Medulla oblongata (tissue), 1 donor: ENCODE measurements around the gene VPS18.

ENCODE experiments used
- DNase-seq: peaks from one replicate; pipeline ENCODE4 v3.0.0-alpha.2; 2015; ENCODE audit errors: extremely low spot score

VPS18 gene

DNA sequence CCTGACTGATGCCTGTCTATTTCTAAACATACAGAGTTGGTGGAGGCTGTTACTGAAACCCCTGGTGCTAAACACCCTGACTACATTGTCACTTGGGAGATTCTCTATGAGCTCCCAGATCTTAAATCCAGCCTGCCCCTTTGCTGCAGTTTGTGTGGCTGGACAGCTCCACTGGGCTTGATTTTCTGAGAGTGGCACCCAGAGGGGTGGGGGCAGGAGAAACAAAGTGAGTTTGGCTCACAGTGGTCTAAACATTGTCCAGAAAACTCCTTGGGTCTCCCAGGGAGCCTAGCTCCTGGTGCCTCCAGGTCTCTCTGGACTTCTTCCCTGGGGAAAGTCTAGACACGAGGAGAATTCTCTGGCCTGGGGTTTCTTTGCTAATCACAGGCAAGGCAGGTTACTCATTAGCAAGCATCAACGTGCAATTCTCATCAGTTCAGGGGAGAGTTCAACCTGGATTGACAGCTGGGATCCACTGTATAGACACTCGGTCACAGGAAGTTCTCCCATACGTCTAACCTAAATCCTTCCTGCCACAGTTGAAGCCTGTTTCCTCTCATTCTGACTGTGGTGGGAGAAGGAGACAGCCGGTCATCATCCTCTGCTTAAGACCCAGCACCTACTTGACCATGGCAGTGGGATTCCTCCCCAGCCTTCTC lies 27.8 kb downstream of the VPS18 start:
- DNase-seq, result no peak

DNA sequence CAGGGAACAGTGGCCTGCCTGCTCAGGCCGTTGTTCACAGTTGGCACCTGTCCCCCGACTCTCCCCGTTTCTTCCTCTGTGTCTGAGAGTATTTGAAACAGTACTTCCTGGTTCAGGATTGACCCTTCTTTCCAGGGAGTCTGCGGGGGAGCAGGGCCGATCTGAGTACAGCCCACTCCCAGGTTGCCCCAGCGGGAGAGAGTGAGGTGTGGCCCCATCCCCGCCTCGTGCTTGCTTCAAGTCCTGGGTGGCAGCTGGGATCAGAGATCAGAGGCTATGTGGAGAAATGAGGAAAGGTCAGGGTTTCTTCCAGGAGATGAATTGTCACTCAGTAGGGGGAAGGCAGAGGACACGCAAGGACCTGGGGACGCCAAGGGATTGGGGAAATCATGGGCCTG lies 28.4 kb downstream of the VPS18 start:
- DNase-seq, result no peak

GRCh38 chr15:40923551-40923950 lies 29.3 kb downstream of the VPS18 start:
- no peak for DNase-seq

DNA sequence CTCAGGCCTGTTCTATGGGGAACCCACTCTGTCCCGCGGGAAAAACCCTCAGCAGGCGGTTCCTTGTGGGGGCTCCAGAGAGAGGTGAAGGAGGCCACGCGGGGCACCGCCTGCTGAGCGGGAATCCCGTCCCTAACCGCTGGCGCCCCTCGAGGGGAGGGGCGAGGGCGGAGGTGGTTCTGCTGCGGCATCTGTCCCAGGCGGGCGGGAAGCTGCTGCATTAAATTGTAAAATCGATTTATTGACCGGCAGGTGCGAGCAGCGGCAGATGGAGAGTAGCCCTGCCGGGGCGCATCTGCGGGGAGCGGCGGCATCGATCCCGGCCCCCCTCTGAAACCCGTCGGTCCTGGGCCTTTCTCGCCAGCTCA lies 31.2 kb downstream of the VPS18 start:
- DNase-seq, result no peak

DNA sequence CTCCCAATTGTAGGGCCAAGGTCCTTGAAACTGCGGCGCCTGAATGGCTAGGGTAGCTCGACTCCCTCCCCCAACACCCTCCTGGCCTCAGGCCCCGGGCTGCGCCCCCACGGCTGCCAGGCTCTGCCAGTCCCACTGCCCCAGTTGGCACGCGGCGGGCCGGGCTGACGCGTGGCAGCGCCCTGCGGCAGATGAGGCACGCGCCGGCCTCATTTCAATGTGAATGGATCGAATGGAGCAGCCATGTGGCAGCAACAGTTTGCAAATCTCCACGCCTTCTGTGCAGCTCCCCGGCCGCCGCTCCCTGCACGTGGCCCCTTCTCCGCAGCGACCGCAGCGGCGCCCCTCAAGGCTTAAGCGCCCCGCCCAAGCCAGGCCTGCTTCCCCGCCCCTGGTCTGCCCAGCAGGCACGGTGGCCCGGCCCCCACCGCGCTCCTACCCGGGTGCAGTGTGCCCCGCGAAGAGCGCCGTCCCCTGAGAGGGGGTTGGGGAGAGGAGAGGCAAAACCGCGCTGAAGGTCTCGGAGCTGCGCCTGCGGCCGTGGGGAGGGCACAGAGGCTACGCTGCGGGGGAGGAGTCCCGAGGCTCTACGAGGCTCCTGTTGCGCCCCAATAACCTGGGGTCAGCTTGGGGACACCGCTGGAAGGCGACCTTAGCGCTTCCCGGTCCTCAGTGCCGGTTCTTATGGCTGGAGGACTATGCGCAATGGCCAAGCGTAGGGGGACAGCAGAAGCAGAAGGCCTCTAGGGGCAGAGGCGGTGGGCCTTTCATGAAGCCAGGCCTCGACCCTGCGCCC lies 31.8 kb downstream of the VPS18 start:
- no peak for DNase-seq

GRCh38 chr15:40926659-40927494 lies 32.6 kb downstream of the VPS18 start:
- DNase-seq, result no peak

DNA sequence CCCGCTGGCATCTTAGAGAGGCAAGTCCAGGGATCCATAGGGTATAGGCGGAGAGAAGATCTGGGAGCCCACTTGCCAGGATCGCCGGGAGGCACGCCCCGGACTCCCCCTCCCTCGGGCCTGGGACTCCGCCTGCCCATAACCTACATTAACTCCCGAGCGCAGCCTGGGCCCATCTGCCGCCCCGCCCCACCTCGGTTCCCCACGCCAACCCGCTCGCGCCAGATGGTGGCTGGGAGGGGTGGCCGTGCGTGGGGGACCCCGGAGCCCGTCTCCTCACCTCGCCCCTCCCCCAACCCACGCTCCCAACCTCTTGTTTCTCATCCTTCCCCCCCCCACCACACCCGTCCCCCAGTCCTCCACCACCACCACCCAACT lies 33.2 kb downstream of the VPS18 start:
- no peak for DNase-seq

DNA sequence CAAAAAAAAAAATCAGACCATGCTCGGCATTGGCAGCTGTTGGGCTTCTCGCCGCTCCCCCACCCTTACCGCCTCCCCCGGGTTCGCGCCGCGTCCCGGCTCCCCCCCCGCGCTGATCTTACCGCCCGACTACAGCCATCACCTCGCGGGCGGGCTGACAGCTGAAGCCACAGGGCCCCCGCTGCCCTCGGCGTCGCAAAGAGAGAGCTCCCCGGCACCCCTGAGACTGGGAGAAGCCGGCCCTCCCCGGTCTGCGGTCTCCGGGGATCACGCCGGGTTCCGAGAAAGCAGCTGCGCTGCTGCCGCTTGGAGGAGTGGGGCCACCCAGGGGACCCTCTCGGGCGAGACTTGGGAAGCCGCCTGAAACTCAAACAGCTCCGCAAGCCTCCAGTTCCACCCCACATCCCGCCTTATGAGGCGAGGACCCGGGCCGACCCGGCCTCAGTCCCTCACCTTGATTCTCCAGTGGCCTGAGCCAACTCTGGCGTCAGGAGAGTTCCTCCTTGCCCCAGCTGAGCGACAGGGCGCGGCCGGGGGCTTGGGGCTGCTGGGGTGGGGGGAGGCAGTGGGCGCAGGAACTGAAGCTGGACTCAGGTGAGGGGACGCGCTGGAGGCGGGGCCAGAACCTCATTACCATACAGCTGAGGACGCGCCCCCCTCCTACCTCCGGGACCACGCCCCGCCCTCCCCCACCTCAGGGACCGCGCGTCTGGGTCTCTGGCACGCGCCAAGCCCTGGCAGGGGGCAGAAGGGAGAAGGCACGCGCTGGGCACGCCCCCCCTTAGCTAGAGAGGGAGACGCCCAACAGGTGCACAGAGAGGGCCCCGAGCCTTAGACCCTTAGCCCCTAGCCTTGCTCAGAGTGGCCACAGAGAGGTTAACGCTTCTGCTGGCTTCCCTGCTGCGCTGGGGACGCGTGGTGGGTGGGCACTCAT lies 33.9 kb downstream of the VPS18 start:
- DNase-seq, result no peak

DNA sequence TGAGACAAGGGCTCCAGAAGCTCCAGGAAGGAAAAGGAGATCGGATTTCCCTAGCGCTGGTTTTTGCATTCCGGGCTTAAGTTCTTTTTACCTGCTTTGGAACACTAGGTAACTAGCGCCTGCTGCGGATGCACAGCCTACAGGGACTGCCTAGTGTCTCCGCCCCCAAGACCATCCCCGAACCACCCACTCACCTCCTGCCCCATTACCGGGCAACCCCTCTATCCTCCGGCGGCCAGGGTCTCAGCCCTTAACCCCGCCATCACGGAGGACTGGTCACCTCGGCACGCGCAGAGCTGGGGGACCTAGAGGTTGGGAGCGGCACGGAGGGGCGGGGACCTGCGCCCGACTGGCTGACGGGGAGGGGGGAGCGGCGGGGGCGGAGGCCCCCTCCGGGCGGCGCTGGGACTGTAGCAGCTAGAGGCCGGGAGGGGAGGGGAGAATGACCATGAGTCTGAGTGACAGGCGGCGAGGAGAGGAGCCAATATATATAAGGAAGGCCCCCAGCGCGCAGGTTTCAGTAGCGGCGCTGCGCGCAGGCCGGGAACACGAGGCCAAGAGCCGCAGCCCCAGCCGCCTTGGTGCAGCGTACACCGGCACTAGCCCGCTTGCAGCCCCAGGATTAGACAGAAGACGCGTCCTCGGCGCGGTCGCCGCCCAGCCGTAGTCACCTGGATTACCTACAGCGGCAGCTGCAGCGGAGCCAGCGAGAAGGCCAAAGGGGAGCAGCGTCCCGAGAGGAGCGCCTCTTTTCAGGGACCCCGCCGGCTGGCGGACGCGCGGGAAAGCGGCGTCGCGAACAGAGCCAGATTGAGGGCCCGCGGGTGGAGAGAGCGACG lies 34.8 kb downstream of the VPS18 start, which contains the start of gene DLL4:
Gene DLL4 (plus strand): TSS at position 520 of the 839 bp plus-strand sequence. CDS start 329 bp downstream, outside the sequence.
- no peak for DNase-seq

DNA sequence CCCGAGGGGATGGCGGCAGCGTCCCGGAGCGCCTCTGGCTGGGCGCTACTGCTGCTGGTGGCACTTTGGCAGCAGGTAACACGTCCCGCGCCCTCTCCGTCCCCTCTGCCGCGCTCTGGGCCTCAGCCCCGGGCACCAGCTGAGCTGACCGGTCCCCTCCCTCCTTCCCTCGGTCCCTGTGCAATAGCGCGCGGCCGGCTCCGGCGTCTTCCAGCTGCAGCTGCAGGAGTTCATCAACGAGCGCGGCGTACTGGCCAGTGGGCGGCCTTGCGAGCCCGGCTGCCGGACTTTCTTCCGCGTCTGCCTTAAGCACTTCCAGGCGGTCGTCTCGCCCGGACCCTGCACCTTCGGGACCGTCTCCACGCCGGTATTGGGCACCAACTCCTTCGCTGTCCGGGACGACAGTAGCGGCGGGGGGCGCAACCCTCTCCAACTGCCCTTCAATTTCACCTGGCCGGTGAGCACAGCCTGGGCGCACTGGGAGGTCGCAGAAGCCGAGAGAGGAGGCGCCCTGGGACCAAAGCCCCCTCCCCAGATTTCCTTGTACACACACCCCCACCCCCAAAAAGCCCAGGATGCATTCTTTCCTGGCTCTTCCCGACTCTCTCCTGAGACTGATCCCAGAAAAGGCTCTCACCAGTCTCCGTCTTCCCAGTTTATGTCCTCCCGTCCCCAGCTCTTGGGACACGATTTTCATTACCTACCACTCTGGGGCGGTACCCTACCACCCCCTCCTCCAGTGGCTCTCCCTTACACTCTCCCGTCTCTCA lies 35.6 kb downstream of the VPS18 start:
- no peak for DNase-seq

GRCh38 chr15:40930430-40931299 lies 36.4 kb downstream of the VPS18 start:
- DNase-seq, result no peak

DNA sequence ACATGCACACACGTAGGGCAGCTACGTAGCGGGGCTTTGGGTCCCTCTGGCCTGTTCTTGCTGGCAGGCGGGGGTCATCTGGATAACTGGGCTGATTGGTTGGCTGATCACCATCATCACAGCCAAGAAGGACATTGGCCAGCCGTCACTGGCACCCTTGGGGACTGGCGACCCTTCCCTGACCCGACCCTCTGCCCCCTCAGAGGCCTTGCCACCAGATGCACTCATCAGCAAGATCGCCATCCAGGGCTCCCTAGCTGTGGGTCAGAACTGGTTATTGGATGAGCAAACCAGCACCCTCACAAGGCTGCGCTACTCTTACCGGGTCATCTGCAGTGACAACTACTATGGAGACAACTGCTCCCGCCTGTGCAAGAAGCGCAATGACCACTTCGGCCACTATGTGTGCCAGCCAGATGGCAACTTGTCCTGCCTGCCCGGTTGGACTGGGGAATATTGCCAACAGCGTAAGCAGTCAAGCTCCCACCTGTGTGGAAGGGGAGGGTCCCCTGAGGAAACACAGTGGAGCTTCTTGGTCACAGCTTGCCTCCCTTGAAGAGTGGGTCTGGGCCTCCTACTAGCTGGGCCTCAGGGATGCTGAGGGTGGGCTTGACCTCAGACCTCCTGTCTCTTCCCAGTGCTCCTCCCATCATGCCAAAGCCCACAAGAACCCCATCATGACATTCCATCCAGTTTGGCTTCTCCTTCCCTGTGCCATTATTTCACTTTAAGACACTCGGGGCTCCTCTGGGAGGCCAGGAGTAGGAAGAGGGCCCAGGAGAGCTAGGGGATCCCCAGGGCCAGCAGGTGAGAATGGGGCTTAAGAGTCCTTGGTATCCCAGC lies 37.3 kb downstream of the VPS18 start:
- DNase-seq, result no peak

- no peak for DNase-seq
These were observed 37.9 kb downstream of the VPS18 start for GRCh38 chr15:40932156-40932555.

- no peak for DNase-seq
These were observed 38.6 kb downstream of the VPS18 start for GRCh38 chr15:40932649-40933516.

DNA sequence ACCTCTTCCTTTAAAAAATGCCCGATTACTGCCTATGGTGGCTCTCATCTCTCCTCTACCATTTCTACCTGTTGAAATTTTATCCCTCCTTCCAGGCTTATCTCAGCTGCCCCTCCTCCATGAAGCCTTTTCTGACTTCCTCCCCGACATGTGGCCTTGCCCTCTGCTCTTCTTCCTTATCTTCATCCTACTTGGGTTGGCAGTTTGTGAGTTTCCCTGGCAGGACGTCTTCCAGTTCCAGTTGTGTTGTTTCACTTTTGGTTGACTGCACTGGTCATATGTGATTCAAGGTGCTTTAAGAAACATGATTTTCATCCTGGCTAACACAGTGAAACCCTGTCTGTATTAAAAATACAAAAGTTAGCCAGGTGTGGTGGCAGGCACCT lies 39.3 kb downstream of the VPS18 start:
- no peak for DNase-seq

DNA sequence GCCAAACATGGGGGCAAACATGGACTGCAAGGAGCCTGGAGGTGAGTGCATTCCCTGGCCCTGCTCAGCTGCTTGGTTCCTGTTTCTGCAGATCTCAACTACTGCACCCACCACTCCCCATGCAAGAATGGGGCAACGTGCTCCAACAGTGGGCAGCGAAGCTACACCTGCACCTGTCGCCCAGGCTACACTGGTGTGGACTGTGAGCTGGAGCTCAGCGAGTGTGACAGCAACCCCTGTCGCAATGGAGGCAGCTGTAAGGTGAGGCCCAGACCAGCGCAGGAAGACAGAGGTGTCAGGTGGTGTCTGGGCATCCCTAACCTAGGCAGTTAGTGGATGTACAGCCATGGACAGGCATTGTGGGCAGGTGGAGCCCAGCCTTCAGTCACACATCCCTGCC lies 40.2 kb downstream of the VPS18 start:
- no peak for DNase-seq

- no peak for DNase-seq
These were observed 42.0 kb downstream of the VPS18 start for GRCh38 chr15:40936234-40936708.
